ENCODE results near the gene PSMB7. TPM values are rescaled to one million over a fixed set of nuclear protein-coding genes. Genes with fewer than 3 reads are reported as not detected.

Gene PSMB7
- polyA plus RNA-seq, 1 experiment, result 396 TPM

DNA sequence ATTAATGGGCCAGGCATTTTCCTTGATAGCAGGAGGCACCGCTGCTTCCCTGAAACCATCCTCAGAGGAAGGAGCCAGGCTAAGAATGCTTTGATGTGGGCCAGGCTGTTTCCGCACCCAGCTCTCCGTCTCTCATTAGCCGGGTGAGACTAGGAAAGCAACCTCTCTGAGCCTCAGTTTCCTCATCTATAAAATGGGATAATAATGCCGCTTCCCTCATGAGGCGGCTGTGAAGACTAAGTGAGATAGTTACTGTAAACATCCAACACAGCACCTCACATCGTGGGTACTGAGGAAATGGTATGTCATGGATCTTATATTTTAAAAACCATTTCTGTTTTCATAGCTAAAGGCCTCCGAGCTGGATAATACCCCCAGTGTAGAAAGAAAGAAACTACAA, 111.0 kb downstream of the PSMB7 start:
- H3K27me3 ChIP-seq (ENCODE audit: control insufficient read depth, insufficient read depth, low read length), result no peaks in the 10 kb centered on the region
- DNase-seq (ENCODE audit: low read depth, low spot score), result no peak
- ChIA-PET CTCF (interaction anchor here (1.3 kb wide), 1 partner anchor 178 kb away, joined by 4 read pairs; no protein-coding TSS in a partner anchor), POLR2A (no interaction called here)
- no peaks in the 10 kb centered on the region; the same call in 1 of the 2 replicates for H3K9me3 ChIP-seq (ENCODE audit: control insufficient read depth, insufficient read depth, low read length)
- H3K27ac ChIP-seq (ENCODE audit: low read depth, low read length), result no peak overlapping the region
- no peak overlapping the region for H3K4me3 ChIP-seq (ENCODE audit: low read depth, low read length)
- TF ChIP-seq, protein P1, sequence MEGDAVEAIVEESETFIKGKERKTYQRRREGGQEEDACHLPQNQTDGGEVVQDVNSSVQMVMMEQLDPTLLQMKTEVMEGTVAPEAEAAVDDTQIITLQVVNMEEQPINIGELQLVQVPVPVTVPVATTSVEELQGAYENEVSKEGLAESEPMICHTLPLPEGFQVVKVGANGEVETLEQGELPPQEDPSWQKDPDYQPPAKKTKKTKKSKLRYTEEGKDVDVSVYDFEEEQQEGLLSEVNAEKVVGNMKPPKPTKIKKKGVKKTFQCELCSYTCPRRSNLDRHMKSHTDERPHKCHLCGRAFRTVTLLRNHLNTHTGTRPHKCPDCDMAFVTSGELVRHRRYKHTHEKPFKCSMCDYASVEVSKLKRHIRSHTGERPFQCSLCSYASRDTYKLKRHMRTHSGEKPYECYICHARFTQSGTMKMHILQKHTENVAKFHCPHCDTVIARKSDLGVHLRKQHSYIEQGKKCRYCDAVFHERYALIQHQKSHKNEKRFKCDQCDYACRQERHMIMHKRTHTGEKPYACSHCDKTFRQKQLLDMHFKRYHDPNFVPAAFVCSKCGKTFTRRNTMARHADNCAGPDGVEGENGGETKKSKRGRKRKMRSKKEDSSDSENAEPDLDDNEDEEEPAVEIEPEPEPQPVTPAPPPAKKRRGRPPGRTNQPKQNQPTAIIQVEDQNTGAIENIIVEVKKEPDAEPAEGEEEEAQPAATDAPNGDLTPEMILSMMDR (IDR thresholded peaks at IDR 0.05; ENCODE audit: low read depth, low read length), result no peak

- no peaks in the 10 kb centered on the region for H3K27me3 ChIP-seq (ENCODE audit: control insufficient read depth, insufficient read depth, low read length)
- CTCF ChIA-PET, result interaction anchor here (1.1 to 1.3 kb wide), 2 partner anchors 177 kb away, joined by 3 to 4 read pairs; no protein-coding TSS in a partner anchor
- no peak overlapping the region for H3K27ac ChIP-seq (ENCODE audit: low read depth, low read length)
- no peak for DNase-seq (ENCODE audit: low read depth, low spot score)
- H3K9me3 ChIP-seq (ENCODE audit: control insufficient read depth, insufficient read depth, low read length), result no peaks in the 10 kb centered on the region; the same call in 1 of the 2 replicates
- no peak overlapping the region for H3K4me3 ChIP-seq (ENCODE audit: low read depth, low read length)
- TF ChIP-seq, protein P1 (IDR thresholded peaks at IDR 0.05; ENCODE audit: low read depth, low read length), result no peak
- POLR2A ChIA-PET, result no interaction called here
These were observed 111.5 kb downstream of the PSMB7 start for GRCh38 chr9:124303762-124304161.

Other genes starting within 250 kb of the PSMB7 start
- 128 and 163 TPM in 2 replicates for gene NEK6, start 157.5 kb downstream of the PSMB7 start, polyA plus RNA-seq (2011; rRNA removed)
- not detected in 2 replicates for gene ADGRD2, start 35.0 kb upstream of the PSMB7 start, polyA plus RNA-seq (2011; rRNA removed)
- gene NR5A1, start 92.0 kb upstream of the PSMB7 start, polyA plus RNA-seq (2011; rRNA removed), result not detected in 2 replicates

Measured in AG04450 (cell line).